Measurements from ENCODE around the gene STMND1. TPM values are rescaled to one million over a fixed set of nuclear protein-coding genes. Genes with fewer than 3 reads are reported as not detected.

STMND1 gene
- total RNA-seq = not detected in 2 replicates

DNA sequence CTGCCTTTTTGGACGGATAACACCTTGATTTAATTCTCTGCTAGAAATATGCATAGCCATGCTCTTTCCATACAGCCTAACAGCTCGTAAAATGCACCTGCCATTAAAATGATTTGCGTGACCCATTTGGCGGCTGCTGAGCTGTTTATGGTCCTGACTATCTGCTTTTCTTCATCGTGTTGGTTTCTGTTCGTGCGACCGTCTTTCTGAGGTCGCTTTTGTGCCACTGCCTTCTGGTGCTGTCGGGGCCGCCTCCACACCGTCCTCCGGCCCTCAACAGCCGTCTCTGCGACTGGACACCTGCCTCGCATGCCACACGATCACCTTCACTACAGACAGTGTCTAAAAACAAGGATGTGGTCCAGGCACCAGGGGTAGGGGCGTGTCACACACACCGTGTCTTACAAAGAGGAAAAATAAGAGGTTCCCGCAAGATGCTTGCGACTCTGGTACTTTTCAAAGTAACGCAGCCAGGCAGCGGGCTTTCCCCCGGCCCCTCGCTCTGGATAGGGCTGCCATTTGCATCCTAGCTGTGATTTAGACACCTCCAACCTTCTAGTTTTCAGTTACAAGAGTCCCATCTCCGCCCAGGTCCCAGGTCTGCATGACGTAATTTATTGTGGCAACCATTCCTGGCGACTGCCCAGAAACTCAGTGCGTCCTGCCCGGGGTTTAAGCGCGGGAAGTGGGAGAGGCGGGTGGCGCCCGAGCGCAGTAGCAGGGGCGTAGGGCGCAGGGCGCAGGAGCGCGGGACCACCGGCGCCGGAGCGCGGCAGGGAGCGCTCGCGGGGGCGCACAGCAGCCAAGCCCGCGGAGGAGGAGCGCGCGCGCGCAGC lies at the start of gene STMND1:
Gene STMND1 (plus strand): TSS at position 629 of the 836 bp plus-strand sequence. CDS start 208 bp downstream, outside the sequence.

Other genes starting within 250 kb of the STMND1 start
- 0.76 and 0.78 TPM in 2 replicates for gene RBM24, start 179.3 kb downstream of the STMND1 start, total RNA-seq

Measured in hair follicular keratinocyte (primary cell).